ENCODE data around the gene KRTAP10-7. TPM values are rescaled to one million over a fixed set of nuclear protein-coding genes. Genes with fewer than 3 reads are reported as not detected.

Gene KRTAP10-7
- total and polyA plus RNA-seq, 2 of the 13 experiments (the other 11 are each of a cell fraction or from before 2014, with no cell fraction given) = not detected

DNA sequence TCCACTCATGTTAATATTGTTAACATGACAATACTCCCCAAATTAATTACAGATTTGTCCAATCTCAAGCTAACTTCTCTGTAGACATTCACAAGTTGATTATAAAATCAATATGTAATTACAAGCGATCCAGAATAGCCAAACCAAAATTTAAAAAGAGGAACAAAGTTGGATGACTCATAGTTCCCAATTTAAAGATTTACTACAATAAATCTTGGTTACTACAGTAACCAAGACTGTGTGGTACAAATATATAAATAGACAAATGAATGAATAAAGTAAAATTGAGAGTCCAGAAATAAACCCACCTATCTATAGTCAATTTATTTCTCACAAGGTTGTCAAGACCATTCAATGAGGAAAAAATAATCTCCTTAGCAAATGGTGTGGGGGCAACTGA, 34.0 kb upstream of the KRTAP10-7 start:
- intact Hi-C loops (cut with micrococcal nuclease; ENCODE audit: unreplicated experiment) (no loop called here), in situ Hi-C loops (cut with HindIII; ENCODE audit: extremely low pct_ligation_motif_present, low pct_unique_long_range_greater_than_20kb) (no loop called here)
- Histone ChIP-seq H3K9ac (ENCODE audit: insufficient read depth, low read depth, low read length) (no peak overlapping the region), H3K79me2 (ENCODE audit: insufficient read depth, low read length) (no peaks in the 10 kb centered on the region), H3K27me3 (ENCODE audit: control insufficient read depth in 1 of 2, insufficient read depth in 2 of 2, low read length in 2 of 2) (no peaks in the 10 kb centered on the region; a peak in 1 of 5 replicates), H3K36me3 (replicated peaks in 1 of 2; ENCODE audit: control insufficient read depth in 1 of 2, insufficient read depth in 2 of 2, low read length in 2 of 2) (no peaks in the 10 kb centered on the region), H3K4me1 (ENCODE audit: insufficient read depth, low read length) (no peaks in the 10 kb centered on the region), H4K20me1 (ENCODE audit: insufficient read depth, low read length) (no peaks in the 10 kb centered on the region), H3K4me2 (ENCODE audit: low read depth, low read length) (no peak overlapping the region), H3K4me3 (replicated peaks in 1 of 3; ENCODE audit: insufficient read depth in 1 of 3, low read depth in 2 of 3, low read length in 3 of 3) (no peak overlapping the region), H3K27ac (ENCODE audit: extremely low read length, insufficient read depth, low read length) (no peak overlapping the region), H3K9me3 (ENCODE audit: low read length) (peaks cover 5% of the 10 kb centered on the region), H2AFZ (ENCODE audit: low read length) (no peak overlapping the region)
- BruUV-seq (replicated peaks) = no TSS peak
- FAIRE-seq = no peak
- POLR2A ChIA-PET = no interaction called here
- TF ChIP-seq ZBTB3 (CRISPR knock-in tag; IDR thresholded peaks at IDR 0.05; ENCODE audit: borderline replicate concordance, low read depth) (no peak), ZFP90 (CRISPR knock-in tag; IDR thresholded peaks at IDR 0.05; ENCODE audit: borderline replicate concordance) (no peak), KDM3A (CRISPR knock-in tag; IDR thresholded peaks at IDR 0.05; ENCODE audit: low read depth) (no peak), ZNF160 (CRISPR knock-in tag; IDR thresholded peaks at IDR 0.05) (no peak), CHD2 (IDR thresholded peaks at IDR 0.05; ENCODE audit: low read depth, low read length) (no peak), FLYWCH1 (CRISPR knock-in tag; IDR thresholded peaks at IDR 0.05) (no peak), TBX3 (IDR thresholded peaks at IDR 0.05; ENCODE audit: borderline replicate concordance) (no peak), TMF1 (CRISPR knock-in tag; IDR thresholded peaks at IDR 0.05; ENCODE audit: low read depth) (no peak)
- TF ChIP-seq, protein P1, sequence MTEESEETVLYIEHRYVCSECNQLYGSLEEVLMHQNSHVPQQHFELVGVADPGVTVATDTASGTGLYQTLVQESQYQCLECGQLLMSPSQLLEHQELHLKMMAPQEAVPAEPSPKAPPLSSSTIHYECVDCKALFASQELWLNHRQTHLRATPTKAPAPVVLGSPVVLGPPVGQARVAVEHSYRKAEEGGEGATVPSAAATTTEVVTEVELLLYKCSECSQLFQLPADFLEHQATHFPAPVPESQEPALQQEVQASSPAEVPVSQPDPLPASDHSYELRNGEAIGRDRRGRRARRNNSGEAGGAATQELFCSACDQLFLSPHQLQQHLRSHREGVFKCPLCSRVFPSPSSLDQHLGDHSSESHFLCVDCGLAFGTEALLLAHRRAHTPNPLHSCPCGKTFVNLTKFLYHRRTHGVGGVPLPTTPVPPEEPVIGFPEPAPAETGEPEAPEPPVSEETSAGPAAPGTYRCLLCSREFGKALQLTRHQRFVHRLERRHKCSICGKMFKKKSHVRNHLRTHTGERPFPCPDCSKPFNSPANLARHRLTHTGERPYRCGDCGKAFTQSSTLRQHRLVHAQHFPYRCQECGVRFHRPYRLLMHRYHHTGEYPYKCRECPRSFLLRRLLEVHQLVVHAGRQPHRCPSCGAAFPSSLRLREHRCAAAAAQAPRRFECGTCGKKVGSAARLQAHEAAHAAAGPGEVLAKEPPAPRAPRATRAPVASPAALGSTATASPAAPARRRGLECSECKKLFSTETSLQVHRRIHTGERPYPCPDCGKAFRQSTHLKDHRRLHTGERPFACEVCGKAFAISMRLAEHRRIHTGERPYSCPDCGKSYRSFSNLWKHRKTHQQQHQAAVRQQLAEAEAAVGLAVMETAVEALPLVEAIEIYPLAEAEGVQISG (CRISPR knock-in tag; IDR thresholded peaks at IDR 0.05) = no peak
- no peak for DNase-seq (ENCODE audit: low spot score)
- CTCF ChIA-PET (ENCODE audit: low intra/inter-chr PET ratio, low total read pairs) = no interaction called here
- ATAC-seq = no peak
- WGBS (ENCODE audit: low lambda C conversion rate) = 12% methylated on average over 1 of the region's 1 CpG

Data from HepG2 (cell line).